NCI-H226 (cell line): ENCODE results near the gene TOGARAM1.

ENCODE experiments used
- DNase-seq: peaks from one replicate; pipeline ENCODE4 v3.0.0-alpha.2; 2015

Gene TOGARAM1

DNA sequence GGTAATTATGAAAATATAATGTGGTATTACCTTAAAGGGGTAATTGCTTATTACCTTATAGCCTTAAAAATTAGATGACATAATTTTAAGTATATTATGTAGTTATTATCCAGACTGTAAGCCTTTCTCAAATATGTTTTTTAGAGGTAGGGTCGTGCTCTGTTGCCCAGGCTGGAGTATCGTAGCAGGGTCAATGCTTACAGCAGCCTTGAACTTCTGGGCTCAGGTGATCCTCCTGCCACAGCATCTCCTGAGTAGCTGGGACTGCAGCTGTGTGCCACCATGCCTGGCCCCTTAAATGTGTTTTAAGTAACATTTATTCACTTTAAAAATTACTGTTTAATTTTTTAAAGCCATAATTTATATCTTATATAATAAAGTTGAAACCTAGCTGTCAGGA lies 132.3 kb downstream of the TOGARAM1 start:
- DNase-seq = no peak

DNA sequence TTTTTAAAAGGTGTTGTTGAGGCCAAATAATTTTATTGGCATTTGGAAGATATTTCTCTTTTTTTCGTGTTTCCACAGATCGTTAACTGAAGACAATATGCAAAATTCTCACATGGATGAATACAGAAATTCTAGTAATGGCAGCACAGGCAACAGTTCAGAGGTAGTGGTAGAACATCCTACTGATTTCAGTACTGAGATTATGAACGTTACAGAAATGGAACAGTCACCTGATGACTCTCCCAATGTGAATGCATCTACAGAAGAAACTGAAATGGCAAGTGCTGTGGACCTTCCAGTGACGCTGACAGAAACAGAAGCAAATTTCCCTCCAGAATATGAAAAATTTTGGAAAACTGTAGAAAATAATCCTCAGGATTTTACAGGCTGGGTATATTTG lies 133.2 kb downstream of the TOGARAM1 start:
- no peak for DNase-seq

DNA sequence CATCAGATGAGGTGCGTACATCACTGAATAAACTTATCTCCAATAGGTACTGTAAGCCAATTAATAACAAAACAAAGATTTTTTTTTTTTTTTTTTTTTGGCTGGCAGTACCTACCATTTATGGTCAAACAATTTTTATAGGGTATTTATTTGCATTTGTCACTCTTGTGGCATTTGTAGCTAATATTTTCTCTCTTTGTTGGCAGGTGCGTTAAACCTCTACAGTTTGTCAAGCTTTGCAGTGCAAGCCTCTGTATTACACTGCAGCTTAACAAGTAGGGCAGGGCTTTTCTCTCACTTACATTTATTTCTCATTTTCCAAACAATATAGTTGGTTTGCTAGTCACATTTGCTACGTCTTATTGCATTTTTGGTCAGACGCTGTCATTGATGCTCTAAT lies 134.2 kb downstream of the TOGARAM1 start:
- no peak for DNase-seq

DNA sequence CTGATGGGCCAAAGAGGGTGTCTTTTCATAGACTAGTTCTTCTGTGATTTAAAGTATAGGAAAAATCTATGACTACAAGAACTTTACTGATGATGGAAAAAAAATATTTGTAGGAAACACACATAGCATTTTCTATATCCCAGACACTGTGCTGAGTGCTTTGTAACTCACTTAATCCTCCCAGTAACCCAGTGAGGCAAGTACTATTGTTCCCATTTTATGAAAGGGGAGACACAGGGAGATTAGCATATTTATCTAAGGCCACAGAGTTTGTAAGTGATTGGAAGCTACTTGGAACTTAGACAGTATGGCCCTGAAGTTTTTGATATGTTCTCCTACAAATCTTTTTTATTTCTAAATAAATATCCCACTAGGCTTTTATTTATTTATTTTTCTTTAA lies 141.8 kb downstream of the TOGARAM1 start:
- DNase-seq = no peak

DNA sequence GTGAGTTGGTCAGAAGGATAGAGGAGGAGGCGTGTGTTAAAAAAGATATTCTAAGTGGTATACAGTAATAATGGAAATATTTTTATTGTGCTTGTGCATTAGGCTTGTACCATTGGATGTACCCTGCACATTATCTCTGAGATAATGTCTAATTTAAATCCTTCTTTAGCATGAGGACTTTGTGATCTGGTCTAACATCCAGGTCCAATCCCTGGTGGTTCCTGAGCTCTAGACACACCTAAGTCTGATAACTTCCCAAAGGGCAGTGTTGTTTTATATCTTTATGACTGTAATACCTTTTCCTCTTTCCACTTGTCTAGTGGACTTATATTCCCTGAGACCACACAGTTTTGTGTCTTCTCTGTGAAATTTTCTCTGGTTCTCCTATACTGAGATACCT lies 142.6 kb downstream of the TOGARAM1 start:
- no peak for DNase-seq

DNA sequence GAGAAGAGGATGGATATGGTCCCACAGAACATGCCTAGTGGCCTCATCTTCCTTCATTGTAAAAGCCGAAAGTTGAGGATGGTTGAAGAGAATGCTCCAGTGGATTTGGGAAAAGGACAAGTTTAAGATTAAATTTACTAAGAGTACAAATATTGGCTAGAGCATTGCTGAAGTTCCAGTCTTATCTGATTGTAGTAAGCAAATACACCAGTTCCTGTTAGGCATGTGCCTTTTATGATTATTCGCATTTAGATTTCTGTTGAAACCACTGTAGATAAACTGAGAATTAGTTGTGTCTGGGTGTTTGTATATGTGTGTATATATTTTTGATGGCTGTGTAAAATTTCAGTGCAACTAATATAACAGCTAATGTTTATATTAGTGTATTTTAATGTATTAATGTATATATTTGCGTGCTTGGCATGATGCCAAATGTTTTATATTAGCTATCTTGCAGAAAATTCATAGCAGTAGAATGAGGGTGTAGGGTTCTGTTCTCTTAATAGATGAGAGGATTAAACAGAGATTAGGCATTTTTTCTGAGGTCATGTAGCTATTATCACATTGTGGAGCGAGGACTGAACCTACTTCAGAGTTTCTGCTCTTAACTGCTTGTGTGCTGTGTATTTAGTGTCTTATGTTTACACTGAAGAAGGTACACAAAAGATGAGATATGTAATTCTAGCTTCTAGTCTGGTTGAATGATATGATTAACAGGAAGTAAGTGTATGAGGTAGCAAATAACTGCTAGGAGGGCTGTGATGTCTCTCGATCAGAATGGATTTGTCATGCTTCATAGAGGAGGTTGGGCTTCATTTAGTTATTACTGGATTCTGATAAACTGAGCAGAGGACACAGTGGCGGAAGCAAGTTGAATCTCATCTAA lies 151.1 kb downstream of the TOGARAM1 start:
- DNase-seq = no peak

DNA sequence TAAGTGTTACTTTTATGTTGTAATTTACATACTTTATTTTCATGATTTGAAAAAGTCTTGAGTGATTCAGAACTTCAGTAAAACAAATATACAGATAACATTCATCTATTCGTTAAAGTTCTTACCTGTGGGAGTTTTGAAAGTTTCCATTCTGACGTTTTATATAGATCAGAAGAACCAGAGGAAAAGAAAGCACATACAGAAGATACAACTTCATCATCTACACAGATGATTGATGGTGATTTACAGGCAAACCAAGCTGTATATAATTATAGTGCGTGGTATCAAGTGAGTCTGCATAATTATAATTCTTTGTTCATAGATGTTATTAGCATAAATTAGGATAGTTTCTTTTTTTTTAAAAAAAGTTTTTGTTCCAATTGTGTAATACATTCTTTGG lies 152.3 kb downstream of the TOGARAM1 start:
- no peak for DNase-seq

DNA sequence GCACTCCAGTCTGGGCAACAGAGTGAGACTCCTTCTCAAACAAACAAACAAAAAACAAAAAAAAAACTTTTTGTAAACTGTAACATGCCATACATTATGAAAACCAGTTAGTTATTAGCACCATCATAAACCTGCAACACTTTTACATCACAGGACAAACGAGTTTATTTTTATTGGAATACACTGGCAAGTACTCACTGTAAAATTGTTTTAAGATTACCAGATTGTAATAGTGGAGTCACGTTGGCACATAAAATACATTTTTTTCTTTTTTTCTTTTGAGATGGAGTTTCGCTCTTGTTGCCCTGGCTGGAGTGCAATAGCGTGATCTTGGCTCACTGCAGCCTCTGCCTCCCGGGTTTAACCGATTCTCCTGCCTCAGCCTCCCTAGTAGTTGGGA lies 156.6 kb downstream of the TOGARAM1 start:
- no peak for DNase-seq

DNA sequence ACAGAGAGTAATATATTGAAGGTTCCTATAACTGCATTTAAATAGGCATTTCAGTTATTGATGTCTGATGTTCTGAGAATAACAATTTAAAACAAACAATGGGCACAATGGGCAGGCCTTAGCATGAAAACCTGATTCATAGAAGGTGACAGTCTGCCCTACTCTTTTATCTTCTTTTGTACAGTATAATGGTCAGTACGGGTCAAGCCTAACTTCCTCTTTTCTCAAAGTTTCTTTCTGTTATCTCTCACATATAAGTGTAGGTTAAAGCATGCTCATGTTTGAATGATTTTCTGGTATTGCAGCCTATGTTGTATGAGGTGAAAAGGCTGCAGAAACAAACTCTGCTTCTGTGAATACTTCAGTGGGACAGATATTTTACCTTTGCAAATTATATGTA lies 158.1 kb downstream of the TOGARAM1 start:
- DNase-seq = no peak

DNA sequence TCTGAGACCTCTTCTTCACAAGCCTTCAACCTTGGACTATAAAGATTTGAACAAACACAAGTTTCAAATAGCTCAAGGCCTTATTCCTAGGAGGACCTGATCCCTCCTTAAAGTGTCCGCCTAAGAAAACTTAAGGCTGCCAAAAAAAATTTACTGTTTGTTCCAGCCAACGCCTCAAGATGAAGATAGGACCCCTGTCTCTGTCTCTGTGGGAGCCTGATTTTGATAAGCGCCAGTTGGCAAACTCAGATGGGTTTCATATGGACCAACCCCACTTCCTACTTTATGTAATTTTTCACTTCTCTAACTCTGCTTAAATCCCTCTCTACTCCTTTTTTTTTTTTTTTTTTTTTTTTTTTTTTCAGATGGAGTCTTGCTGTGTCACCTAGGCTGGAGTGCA lies 161.3 kb downstream of the TOGARAM1 start:
- no peak for DNase-seq
